GM19328 (cell line): ENCODE data around the gene THRB.

Experiments used
- ATAC-seq: cut with Tn5 transposase; IDR thresholded peaks from one replicate; pipeline ENCODE4 v1.9.1; 2021; ENCODE audit warnings: mild to moderate bottlenecking, moderate library complexity; ENCODE audit not compliant: unreplicated experiment

Gene THRB

DNA sequence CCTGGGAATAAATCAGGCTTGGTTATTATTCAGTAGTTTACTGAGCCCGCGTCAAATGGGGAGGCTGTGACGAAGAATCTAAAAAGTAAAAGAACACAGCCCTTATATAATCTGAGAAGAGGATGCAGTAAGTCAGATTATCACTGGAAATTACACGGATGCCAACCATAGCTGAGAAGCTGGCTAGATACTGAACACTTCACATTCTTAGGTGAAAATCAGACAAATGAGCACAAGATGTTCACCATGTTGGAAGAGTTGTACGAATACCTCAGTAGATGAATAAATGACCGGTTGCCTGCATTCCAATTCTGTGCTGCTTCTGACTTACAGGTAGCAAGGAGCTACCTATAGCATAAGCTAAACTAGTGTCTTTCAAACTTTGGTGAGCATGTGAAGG lies 254.3 kb downstream of the THRB start:
- no peak for ATAC-seq

DNA sequence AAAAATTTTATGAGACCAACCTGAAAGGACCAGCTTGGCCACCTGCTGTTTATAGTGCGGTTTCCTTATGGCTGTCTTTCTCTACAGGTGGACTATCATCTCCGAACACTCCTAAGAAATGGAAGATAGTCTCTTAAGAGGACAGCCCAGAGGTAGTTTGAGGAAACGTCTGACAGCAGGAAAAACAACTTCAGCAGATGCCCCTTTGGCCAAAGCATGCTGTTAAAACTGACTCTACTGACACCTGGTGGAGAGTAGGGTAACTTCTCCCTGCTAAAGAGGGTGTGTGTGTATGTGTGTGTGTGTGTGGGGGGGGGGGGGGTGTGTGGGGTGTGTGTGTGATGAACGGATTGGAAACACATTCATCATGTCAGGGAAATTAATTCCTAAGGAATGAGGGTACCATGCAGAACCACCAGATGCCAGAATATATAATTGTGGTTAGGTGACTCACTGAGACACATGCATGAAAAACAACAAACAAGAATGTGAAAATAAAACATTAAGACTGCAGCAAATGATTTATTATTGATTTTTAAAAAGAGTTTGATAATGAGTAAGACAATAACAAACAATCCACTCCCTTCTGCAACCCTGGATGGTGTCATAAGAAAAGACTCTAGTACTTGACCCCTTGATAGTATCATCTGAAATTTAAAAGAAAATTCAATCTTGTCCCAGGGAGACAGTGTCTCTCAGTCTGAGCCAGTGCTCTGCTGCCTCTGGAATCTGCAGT lies 256.5 kb downstream of the THRB start:
- peak; percentile 87 for ATAC-seq

DNA sequence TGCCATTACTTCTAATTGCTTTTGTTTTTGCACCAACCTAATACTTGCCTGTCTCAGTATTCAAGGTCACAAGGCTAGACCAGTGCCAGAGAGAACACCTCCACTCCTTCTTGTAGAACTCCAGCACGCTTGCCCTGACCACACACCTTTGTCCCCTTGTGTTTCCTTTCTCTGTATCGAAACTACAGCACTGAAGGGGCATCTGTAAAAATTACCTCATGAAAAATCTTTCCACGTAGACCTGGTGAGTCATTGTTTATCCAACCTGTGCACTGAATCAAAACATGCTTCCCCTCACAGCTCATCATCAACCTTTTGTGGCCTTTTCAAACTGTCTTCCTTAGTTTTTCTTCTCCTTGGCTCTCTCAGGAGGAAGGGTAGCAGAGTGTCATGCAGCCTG lies 259.5 kb downstream of the THRB start:
- ATAC-seq: no peak

DNA sequence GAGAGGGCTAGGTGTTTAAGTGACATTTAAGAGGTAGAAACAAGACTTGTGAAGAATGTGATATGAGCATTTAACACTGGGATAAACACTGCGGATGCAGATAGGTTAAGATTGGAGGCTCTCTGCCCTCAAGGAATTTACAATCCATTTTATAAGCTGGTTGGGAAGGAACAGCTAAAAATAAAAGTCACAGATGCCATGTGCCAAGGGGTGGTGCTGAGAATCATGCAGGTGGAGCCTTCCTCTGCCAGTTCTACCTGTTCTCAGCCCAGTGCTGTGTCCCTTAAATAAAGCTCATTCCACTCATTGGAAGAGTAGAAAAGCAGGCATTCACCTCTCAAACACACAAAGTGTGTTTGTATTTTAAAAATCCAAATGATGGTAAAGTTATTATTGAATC lies 261.9 kb downstream of the THRB start:
- ATAC-seq: no peak

DNA sequence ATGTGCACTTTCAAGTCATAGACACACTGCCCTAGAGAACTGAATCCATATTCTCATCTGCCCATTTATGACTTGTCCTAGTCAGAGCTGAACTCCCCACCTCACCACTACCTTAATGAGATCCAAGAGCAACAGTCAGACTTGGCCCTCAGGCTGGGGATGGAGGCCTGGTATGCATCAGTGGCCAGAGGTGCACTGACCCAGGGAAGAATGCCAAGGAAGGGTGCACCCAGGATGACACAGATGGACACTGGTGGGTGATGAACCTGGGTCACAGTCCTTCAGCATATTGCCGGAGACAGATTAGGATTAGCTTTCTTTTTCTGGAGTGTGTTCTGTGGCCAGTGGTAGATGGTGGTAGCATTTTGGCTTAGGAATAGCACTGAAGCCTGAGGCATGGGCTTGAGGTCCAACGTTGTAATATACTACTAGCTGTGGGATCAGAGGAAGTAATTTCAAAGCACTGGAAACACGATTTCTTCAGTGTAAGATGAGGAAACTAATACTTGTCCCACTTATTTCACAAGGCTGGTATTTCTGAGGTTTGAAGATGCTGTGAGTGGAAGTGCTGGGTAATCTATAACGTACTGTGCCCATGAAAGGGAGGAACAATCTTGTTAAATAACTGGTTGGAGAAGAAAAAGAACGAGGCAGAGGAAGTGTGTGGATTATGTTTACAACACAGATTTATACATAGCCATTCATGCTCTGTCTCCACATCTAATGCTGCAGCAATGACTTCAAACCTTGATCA lies 265.0 kb downstream of the THRB start:
- ATAC-seq: no peak

DNA sequence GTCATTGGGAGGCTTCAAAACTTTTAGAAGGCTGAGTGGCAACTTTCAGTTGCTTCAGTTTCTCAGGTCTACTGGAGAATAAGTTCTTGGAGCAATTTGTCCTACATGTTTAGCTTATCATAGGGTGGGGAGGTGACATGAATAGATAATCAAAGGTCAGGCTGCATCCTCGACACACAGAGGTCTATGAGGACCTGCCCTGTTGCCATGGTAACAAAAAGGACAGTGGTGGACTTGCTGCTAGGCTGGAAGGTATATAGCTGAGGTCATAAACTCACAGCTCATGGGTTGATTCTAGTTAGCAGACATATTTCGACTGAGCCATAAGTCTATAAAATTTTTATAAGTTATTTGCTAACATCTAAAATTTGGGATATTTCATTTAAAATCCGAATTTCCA lies 267.0 kb downstream of the THRB start:
- no peak for ATAC-seq

DNA sequence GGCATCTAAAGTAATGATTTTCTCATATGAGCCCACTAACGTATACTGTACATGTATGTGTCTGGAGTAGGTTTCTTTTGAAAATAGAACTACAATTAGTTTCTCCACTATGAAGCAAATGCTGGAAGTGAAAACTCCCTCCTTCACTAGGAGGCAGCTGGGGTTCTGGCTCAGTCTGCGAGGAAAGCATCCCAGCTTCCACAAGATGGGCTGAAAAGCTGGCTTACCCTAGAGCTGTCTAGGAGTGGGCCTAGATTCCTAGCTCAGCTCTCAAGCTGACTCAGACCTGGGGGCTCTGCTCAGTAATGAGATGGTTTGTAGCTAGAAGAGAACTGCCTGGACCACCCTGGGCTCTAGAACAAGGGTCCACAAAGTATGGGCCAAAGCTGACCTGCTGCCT lies 268.3 kb downstream of the THRB start:
- no peak for ATAC-seq

DNA sequence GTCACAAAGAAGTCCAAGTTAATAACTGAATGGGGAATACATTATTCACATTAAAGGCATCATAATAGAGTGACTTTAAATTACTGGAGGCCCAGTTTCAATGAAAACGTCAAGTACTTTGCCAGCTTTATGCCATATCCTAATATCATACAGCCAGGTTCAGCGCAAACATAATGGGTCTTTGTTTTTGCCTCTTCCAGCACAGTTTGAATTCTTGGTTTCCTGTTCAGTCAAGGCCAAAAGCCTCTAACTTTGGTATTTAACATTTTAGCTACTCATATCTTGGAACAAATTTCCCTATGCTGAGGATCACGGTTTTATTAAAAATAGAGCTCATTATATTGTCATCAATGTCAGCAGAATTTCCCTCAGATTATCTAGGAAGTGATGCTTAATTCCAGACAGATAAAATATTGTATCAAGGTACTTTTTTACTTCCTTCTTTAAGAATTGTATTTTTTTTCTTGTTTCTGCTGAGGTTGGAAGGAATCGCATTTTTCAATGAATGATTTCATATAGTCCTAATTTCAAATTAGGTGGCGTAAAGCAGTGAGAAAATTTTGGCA lies 269.2 kb downstream of the THRB start:
- no peak for ATAC-seq

DNA sequence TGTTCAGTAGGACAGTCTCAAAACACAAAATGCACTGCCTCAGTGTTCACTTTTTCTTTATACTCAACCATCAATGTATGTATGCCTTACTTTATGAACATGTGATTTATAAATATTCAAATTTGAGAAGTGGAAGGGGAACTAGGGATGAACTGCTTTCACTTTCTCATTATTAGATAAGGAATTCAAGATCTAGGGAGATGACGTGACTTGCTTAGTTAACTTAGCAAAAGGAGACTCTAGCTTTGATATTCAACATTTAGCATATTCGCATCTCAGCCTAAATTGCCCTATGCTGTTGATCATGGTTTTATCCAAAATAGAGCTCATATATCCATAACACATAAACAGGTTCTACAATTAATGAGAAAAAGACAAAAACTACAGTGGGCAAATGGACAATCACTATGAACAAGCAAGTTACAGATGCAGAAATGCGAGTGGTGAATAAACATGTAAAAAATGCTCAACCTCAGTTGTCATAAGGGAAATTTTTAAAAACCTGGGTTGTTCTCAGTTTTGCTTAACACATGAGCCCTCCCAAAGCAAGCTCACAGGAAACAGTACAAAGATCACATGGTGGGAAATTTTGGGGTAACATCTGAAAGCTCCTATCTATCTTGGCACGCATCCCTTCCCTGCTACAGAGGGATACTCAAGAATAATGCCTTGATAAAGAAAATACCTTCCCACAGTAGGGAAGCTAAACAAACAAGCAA lies 269.8 kb downstream of the THRB start:
- ATAC-seq: no peak

DNA sequence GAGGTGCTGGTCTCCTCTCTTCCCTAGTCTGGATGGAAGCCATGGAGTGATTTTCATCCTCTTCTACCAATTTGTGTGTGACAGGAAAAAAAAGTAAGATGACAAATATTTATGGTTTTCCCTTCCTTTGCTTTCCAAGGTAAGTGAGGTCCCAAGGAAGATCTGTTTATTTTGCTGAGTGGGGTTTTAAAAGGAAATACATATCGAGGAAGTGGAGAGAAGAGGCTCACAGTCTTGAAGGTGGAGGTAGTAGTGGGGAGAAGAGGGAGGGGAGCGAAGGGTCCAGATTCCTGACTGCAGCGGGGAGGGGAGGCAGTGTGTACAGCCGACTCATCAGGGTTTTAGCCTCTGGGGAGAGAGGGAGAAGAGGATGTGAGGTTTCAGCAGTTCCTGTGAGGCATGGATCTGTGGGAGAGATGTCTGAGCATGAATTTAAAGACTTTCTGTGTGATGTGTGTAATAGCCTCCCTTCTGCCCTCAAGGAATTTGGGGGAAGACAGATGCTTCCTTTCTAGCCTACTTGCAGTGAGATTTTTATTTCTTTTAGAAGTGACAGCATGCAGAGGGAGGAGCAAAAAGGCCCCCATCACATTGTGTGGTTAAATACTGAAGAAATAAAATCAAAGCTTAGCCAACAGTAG lies 272.4 kb downstream of the THRB start:
- no peak for ATAC-seq

DNA sequence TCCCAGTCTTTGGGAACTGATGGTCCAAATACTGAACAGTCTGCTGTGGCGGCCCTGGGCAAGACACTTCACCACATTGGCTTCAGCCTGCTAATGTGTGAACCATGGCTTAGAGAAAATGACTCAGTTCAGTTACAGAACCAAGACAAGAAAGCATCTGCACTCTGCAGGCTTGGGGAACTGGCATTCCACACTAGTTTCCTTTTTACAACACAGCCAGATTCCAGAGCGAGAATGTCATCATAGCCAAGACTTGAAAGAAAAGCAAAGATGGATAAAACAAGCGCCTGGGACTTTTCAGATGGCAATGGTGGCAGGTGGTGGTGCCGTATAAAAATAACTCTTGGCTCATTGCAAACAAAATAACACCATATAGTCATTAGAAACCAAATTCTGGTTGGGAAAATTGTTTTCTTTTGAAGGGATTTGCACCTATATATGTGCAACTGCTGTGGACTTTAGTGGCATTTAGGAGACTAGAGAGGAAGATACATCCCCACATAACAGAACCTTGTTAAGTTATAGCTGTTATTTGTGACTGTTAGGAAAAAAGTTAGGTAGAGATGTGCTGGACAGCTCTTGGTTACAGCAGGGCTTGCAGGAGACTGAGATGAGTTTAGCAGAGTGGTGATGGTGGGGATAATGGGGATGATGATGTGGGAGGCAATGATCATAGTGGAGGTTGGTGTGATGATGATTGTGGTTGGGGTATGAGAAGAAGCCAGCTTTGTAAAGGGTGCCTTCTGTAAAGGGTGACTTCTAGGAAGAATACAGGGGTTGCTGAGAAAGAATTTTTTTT lies 273.6 kb downstream of the THRB start:
- ATAC-seq: no peak

DNA sequence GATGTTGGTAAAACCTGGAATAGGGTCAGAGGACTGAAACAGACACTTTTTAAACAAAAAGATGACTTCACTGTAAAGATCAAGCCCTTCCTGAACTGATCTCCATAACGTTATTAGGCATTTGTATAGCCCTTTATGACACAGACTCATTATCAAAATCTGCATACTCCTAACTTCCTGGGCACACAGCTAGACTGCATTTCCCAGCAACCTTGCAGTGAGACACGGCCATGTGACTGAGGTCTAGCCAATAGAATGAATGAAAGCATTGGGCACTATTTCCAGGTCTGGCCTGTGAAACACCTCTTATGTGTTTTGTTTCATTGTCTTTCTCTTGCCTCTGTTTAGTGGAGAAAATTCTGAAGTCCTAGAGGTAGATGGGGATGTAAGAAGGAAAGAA lies 279.1 kb downstream of the THRB start:
- ATAC-seq: no peak

DNA sequence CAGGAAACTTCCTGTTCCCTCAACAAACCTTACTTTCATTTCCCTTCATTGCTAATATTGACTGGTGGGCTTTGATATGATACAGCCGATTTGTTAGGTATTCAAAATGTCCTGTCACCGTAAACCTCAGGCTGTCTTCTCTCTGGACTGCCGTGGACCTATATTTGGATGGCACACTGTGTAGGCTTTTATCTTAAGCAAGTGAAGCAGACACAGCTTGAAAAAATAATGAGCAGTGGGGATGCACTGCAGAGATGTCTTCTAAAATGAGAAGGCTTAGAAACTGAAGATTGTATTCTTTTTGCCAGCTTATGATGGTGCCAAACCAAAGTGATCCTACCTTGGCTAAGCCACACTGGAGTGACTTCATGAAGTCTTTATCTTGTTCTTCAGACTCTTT lies 283.3 kb downstream of the THRB start:
- no peak for ATAC-seq

DNA sequence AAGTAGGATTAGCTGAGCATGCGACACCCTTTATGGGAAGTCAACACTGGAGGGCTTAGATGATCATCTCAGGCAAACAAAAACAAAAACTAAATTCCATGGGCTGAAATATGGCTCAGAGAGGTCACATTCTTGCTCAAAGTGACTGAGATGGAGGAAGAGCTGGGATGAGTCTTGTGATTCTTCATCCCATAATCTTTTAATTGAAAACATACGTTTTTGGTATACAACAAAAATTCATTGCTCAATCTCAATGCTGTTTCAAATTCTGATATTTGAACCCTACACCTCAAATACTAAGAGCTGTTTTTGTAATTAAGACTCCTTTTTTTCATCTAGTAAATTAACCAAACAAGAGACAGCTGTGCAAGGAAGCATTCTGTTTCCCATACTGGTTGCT lies 292.6 kb downstream of the THRB start:
- ATAC-seq: no peak

DNA sequence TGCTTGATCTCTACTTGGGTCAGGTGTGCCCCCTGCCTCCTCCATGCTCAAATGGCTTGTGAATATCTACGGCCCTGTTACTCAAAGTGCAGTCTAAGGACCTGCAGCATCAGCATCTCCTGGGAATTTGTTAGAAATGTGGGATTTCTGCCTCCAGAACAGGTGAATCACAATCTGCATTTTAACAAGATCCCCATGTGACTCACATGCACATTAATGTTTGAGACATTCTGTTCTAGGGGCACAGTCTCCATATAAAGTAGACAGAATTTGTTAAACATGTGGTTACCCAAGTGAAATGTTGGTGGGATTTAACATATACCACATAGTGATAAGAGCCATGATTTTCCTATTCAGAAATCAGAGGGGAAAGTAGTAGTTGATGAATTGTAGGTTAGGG lies 293.3 kb downstream of the THRB start:
- ATAC-seq: no peak

DNA sequence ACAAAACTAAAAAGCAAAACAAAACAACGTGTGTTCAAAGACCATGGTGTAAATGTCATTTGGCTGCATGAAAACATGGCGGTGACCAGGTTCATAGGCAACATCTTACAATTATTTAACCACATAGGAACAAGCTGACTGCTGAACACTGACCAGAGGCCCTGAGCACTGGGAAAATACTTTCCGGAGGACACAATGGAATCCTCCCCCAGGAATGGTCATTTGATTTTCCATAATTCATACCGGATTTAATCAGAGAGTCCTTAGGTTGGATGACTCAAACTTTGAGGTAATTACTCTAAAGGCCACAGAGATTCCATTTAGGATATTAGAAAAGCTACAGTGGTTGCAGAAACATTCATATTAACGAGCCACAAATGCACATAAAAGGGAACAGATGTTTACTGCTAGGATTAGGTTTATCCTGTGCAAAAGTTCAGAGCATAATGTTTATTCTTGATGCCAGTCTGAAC lies 294.8 kb downstream of the THRB start:
- no peak for ATAC-seq

DNA sequence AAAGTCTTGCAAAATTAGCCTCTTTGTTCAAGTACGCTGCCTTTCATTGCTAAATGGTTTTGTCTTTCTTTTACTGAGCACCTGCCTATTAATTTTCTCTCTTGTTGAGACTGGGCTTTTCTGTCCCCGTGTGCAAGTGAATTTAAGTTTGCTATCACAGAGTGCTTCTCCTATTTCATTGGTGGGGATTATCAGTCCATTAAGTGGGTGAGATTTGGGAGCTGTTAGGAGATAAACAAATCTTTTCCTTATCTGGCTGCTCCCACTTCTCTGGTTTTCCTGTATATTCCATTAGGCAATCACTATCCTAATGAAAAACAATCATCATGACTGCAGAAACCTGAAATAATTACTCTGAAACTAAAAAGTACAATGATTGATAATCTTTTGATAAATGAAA lies 295.4 kb downstream of the THRB start:
- no peak for ATAC-seq

DNA sequence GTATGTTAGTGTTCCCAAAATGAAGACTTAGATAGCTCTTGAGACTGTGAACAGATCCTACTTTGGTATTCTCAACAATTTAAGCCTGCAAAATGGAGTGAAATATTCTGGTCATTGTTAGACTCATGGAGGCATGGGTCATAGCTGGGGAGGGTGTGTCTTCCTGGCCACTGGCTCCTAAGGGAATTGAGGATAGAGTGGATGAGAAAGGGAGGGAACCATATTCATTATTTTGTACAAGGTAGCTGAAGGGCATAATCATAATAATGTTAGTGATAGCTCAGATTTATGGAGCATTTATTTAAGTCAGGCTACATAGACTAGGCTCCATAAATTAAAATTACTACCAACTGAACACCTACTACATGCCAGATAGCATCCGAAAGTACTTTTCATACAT lies 295.9 kb downstream of the THRB start:
- no peak for ATAC-seq

DNA sequence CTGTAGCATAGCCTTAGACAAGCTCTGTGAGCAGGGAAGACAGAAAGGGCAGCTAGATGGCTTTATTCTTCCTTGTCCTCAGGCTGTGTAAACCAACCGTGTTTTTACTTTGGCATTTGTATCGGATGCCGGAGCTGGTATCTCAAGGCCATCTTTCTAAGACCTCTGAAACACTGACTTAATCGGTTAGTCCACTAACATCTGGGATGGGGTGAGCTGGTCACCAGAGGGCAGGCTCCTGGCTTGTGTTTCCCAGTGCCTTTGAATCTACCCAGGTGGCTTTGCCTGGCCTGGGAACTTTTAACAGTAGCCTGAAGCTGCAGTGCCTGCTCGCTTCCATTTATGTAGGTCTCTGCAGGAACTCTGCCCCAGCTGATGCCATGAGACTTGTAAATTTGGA lies 296.8 kb downstream of the THRB start:
- ATAC-seq: no peak

DNA sequence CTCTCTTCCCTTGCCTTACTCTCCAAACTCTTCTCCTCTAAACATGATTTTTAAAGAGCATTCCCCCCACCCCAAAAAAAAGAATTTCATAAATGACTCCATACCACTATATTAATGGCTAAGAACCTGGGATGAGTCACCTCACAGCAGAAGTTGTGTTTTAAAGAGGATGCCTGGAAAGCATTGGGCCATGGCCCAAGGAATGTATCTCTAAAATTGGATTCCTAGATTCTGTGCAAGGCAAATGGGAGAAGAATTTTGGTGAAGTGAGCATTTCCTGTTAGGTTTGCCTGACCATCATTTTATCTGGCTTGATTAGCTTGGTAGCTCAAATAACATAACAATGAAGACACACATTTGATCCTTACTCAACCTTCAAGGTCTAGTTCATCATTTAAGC lies 298.1 kb downstream of the THRB start:
- ATAC-seq: no peak
